Measurements from ENCODE around the gene LETM1. TPM values are rescaled to one million over a fixed set of nuclear protein-coding genes. Genes with fewer than 3 reads are reported as not detected.
A peak's percentile ranks its signal among the peaks of the same experiment; 100 is the strongest.

LETM1 gene
- total and polyA plus RNA-seq, 2 donors (not counting 3 experiments of a cell fraction or from before 2014, with no cell fraction given): 25.6 to 62.5 TPM

- H2AFZ ChIP-seq (ENCODE audit: low read depth, low read length): peak overlapping the region; percentile 42
- POLR2A ChIA-PET: interaction anchor here (1.5 kb wide), 1 partner anchor 9 kb away, joined by 4 read pairs; the partner anchor contains the start of gene NSD2
Observed at GRCh38 chr4:1862055-1862911, 6.3 kb upstream of the LETM1 start.

GRCh38 chr4:1859389-1859753 lies 3.4 kb upstream of the LETM1 start:
- ChIA-PET CTCF (interaction anchor here (0.9 to 3.7 kb wide), 4 partner anchors 11 to 51 kb away, joined by 3 to 17 read pairs (median 3); no protein-coding TSS in a partner anchor), POLR2A (no interaction called here)
- Histone ChIP-seq H3K9me1 (replicated peaks; ENCODE audit: control insufficient read depth, extremely low read depth, insufficient read depth, low read length) (no peaks in the 10 kb centered on the region), H3K27me3 (ENCODE audit: control insufficient read depth in 2 of 2, insufficient read depth in 2 of 2, low read length in 2 of 2) (no peaks in the 10 kb centered on the region), H3K36me3 (ENCODE audit: control insufficient read depth in 2 of 2, extremely low read depth in 1 of 2, insufficient read depth in 2 of 2, low read length in 2 of 2) (no peaks in the 10 kb centered on the region), H3K9ac (replicated peaks; ENCODE audit: extremely low read depth, insufficient read depth, low read length) (no peak overlapping the region), H3K79me2 (ENCODE audit: control insufficient read depth, insufficient read depth, low read length) (peaks cover 24% of the 10 kb centered on the region), H4K20me1 (replicated peaks; ENCODE audit: control insufficient read depth, extremely low read depth, insufficient read depth, low read length) (no peaks in the 10 kb centered on the region), H3K27ac (ENCODE audit: insufficient read depth, low read depth, low read length) (no peak overlapping the region), H3K4me2 (ENCODE audit: insufficient read depth, low read length) (no peak overlapping the region), H2AFZ (ENCODE audit: low read depth, low read length) (no peak overlapping the region), H3K4me1 (ENCODE audit: control insufficient read depth, extremely low read depth, insufficient read depth, low read length) (peaks cover 17% of the 10 kb centered on the region), H3K9me3 (replicated peaks; ENCODE audit: control insufficient read depth, insufficient read depth, low read length) (no peaks in the 10 kb centered on the region), H3K4me3 (replicated peaks in 1 of 3; ENCODE audit: insufficient read depth in 1 of 3, low read depth in 1 of 3, low read length in 3 of 3) (no peak overlapping the region)
- no TSS peak for BruUV-seq (replicated peaks)
- DNase-seq (ENCODE audit: low read depth, low spot score) (no peak), FAIRE-seq (no peak)
- no peak for TF ChIP-seq JUN (IDR thresholded peaks at IDR 0.05; ENCODE audit: borderline replicate concordance, insufficient read depth, insufficient read length, low read depth)
- no peak for TF ChIP-seq POLR2A (IDR thresholded peaks at IDR 0.05; ENCODE audit: low read depth, low read length)
- intact Hi-C loops (cut with micrococcal nuclease) (no loop called here), dilution Hi-C loops (cut with MboI; ENCODE audit: extremely low pct_ligation_motif_present, low sequenced_read_pairs) (no loop called here)

More at GRCh38 chr4:1862055-1862911, 6.3 kb upstream of the LETM1 start:
- H3K27me3 ChIP-seq (ENCODE audit: control insufficient read depth in 2 of 2, insufficient read depth in 2 of 2, low read length in 2 of 2): peaks cover 0 to 1% of the 10 kb centered on the region in 2 experiments
- intact Hi-C loops (cut with micrococcal nuclease) (no loop called here), dilution Hi-C loops (cut with MboI; ENCODE audit: extremely low pct_ligation_motif_present, low sequenced_read_pairs) (no loop called here)
- no peak overlapping the region for H3K27ac ChIP-seq (ENCODE audit: insufficient read depth, low read depth, low read length)
- no peaks in the 10 kb centered on the region for H3K9me3 ChIP-seq (replicated peaks; ENCODE audit: control insufficient read depth, insufficient read depth, low read length)
- DNase-seq (ENCODE audit: low read depth, low spot score) (no peak), FAIRE-seq (no peak)
- CTCF ChIA-PET: interaction anchor here (0.7 to 3.7 kb wide), 3 partner anchors 8 to 49 kb away, joined by 3 to 17 read pairs (median 9); no protein-coding TSS in a partner anchor
- no TSS peak for BruUV-seq (replicated peaks)
- H3K4me3 ChIP-seq (replicated peaks in 1 of 3; ENCODE audit: insufficient read depth in 1 of 3, low read depth in 1 of 3, low read length in 3 of 3): peak overlapping the region in 1 of 3 experiments; percentile 25
- TF ChIP-seq FOS (IDR thresholded peaks at IDR 0.05; ENCODE audit: borderline replicate concordance, insufficient read depth, low read length): no peak
- TF ChIP-seq POLR2AphosphoS5 (IDR thresholded peaks at IDR 0.05; ENCODE audit: insufficient read depth, low read depth, low read length): no peak
- no peak for TF ChIP-seq MAX (IDR thresholded peaks at IDR 0.05; ENCODE audit: insufficient read depth, insufficient read length)
- peak overlapping the region; percentile 12 for H3K4me2 ChIP-seq (ENCODE audit: insufficient read depth, low read length)
- no peak overlapping the region for H3K9ac ChIP-seq (replicated peaks; ENCODE audit: extremely low read depth, insufficient read depth, low read length)
- no peaks in the 10 kb centered on the region for H3K9me1 ChIP-seq (replicated peaks; ENCODE audit: control insufficient read depth, extremely low read depth, insufficient read depth, low read length)
- H3K36me3 ChIP-seq (ENCODE audit: control insufficient read depth in 2 of 2, extremely low read depth in 1 of 2, insufficient read depth in 2 of 2, low read length in 2 of 2): no peaks in the 10 kb centered on the region
- H3K79me2 ChIP-seq (ENCODE audit: control insufficient read depth, insufficient read depth, low read length): peaks cover 3% of the 10 kb centered on the region
- H3K4me1 ChIP-seq (ENCODE audit: control insufficient read depth, extremely low read depth, insufficient read depth, low read length): peaks cover under 1% of the 10 kb centered on the region
- H4K20me1 ChIP-seq (replicated peaks; ENCODE audit: control insufficient read depth, extremely low read depth, insufficient read depth, low read length): no peaks in the 10 kb centered on the region

All from endothelial cell of umbilical vein (primary cell).